Lung (tissue), 12 donors: Measurements from ENCODE around the gene FBXL16. TPM values are rescaled to one million over a fixed set of nuclear protein-coding genes. Genes with fewer than 3 reads are reported as not detected.
A peak's percentile ranks its signal among the peaks of the same experiment; 100 is the strongest.

Experiments used
- ATAC-seq: fragments of 200-7000 bp; cut with Tn5 transposase; one replicate; pipeline ENCODE4 v1.9.1; 2020; ENCODE audit warnings: moderate number of reproducible peaks; ENCODE audit not compliant: insufficient read depth, low FRiP score
- DNase-seq, 3 donors: peaks; one replicate each; pipeline ENCODE4 v3.0.0-alpha.2; 2013 to 2017
- H3K27ac ChIP-seq, 2 donors: one replicate each; pipeline ENCODE4 v1.5.1; 2013; ENCODE audit warnings: mild to moderate bottlenecking in 2 of 2, moderate library complexity in 2 of 2, control low read depth in 1 of 2, inconsistent platforms in 1 of 2, low read depth in 1 of 2, low read length in 1 of 2
- H3K27me3 ChIP-seq, 3 donors: one replicate each; pipeline ENCODE4 v1.5.1; 2013; ENCODE audit warnings: low read length in 2 of 3; ENCODE audit not compliant: control insufficient read depth in 3 of 3, insufficient read depth in 3 of 3
- H3K36me3 ChIP-seq, 4 donors: one replicate each; pipeline ENCODE4 v1.5.1; 2013; ENCODE audit warnings: low read length in 4 of 4, mild to moderate bottlenecking in 1 of 4, moderate library complexity in 1 of 4; ENCODE audit not compliant: control insufficient read depth in 4 of 4, insufficient read depth in 4 of 4
- H3K4me1 ChIP-seq, 5 donors: one replicate each; pipeline ENCODE4 v1.5.1; 2013; ENCODE audit warnings: low read length in 5 of 5, mild to moderate bottlenecking in 2 of 5, moderate library complexity in 1 of 5; ENCODE audit not compliant: control insufficient read depth in 5 of 5, insufficient read depth in 5 of 5
- H3K4me3 ChIP-seq: one replicate; pipeline ENCODE4 v1.5.1; 2013; ENCODE audit warnings: mild to moderate bottlenecking, control low read depth, moderate library complexity
- H3K9ac ChIP-seq, 2 donors: one replicate each; pipeline ENCODE4 v1.5.1; 2013; ENCODE audit warnings: low read length in 2 of 2, control low read depth in 1 of 2; ENCODE audit not compliant: insufficient read depth in 1 of 2
- H3K9me3 ChIP-seq, 4 donors: one replicate each; pipeline ENCODE4 v1.5.1; 2013; ENCODE audit warnings: low read length in 3 of 4, mild to moderate bottlenecking in 1 of 4, moderate library complexity in 1 of 4; ENCODE audit not compliant: control insufficient read depth in 4 of 4, insufficient read depth in 3 of 4
- CTCF ChIP-seq: IDR thresholded peaks from 2 replicates; pipeline ENCODE4 v1.5.1; 2012; ENCODE audit warnings: mild to moderate bottlenecking; ENCODE audit errors: control extremely low read depth, extremely low read depth
- whole genome bisulfite sequencing, 2 donors: extraction: QIAGEN DNeasy Blood & Tissue Kit; methylation state at CpG; one replicate each; pipeline ENCODE4 v1.1.7; 2013; 5-methylcytosine and 5-hydroxymethylcytosine counted together
- polyA plus RNA-seq, 2 donors: library from polyadenylated mRNA; stranded (reverse); fragments of 200-250 nt; gene quantifications; one replicate each; pipeline ENCODE4 v1.2.1, GENCODE V29; 2013
- total RNA-seq, 2 donors: library from RNA; depleted of rRNA in 1 of 2; stranded (reverse); fragments of >200 nt in 1 of 2; gene quantifications; one replicate each; pipeline ENCODE4 v1.2.1, GENCODE V29; 2014 to 2021
- donor health status: control.
- donor health status: control.
- donor health status: Bipolar disorder and iron deficiency.
- donor health status: healthy.
- donor health status: DM: yes; HTN: yes; CAD: no.

FBXL16 gene
- total and polyA plus RNA-seq, 4 donors: 0.14 to 7.4 (median 2.9) TPM

GRCh38 chr16:648071-648780 is 57.4 kb downstream of the FBXL16 start:
- WGBS, 2 donors: 27 to 32% methylated on average over 24 of the region's 24 CpGs
- Histone ChIP-seq H3K9ac (peak overlapping the region; percentile 73 to 78), H3K36me3 (peaks cover 0 to 7% (median under 1%) of the 10 kb centered on the region in 4 donors), H3K4me3 (peak overlapping the region; percentile 72), H3K4me1 (peaks cover 0 to 21% (median 8%) of the 10 kb centered on the region in 5 donors), H3K9me3 (no peaks in the 10 kb centered on the region), H3K27me3 (peaks cover 0 to 1% (median 0%) of the 10 kb centered on the region in 3 donors), H3K27ac (peak overlapping the region; percentile 83 to 94)
- no peak for ATAC-seq
- no peak for DNase-seq
- TF ChIP-seq CTCF: no peak

- H3K27ac ChIP-seq: peak overlapping the region in 1 of 2 donors; percentile 20
- no peak overlapping the region for H3K4me3 ChIP-seq
- H3K4me1 ChIP-seq: peaks cover 0 to 30% (median 8%) of the 10 kb centered on the region in 5 donors
- no peak for TF ChIP-seq CTCF
- H3K27me3 ChIP-seq: peaks cover 0 to 3% (median 0%) of the 10 kb centered on the region in 3 donors
- H3K9me3 ChIP-seq: no peaks in the 10 kb centered on the region
- H3K9ac ChIP-seq: no peak overlapping the region
- DNase-seq (no peak), ATAC-seq (no peak)
- 85 to 86% methylated on average over 25 of the region's 25 CpGs for WGBS, 2 donors
- peaks cover 0 to 7% (median under 1%) of the 10 kb centered on the region in 4 donors for H3K36me3 ChIP-seq
Observed at GRCh38 chr16:647173-647902, 58.3 kb downstream of the FBXL16 start.

GRCh38 chr16:646679-647172 is 58.9 kb downstream of the FBXL16 start:
- WGBS, 2 donors: 87 to 91% methylated on average over 22 of the region's 22 CpGs
- H3K9me3 ChIP-seq: no peaks in the 10 kb centered on the region
- H3K27me3 ChIP-seq: peaks cover 0 to 3% (median 0%) of the 10 kb centered on the region in 3 donors
- DNase-seq (no peak), ATAC-seq (no peak)
- TF ChIP-seq CTCF: no peak
- no peak overlapping the region for H3K9ac ChIP-seq
- H3K4me3 ChIP-seq: no peak overlapping the region
- peak overlapping the region in 1 of 2 donors; percentile 50 for H3K27ac ChIP-seq
- peaks cover 0 to 4% (median under 1%) of the 10 kb centered on the region in 4 donors for H3K36me3 ChIP-seq
- peaks cover 0 to 31% (median 8%) of the 10 kb centered on the region in 5 donors for H3K4me1 ChIP-seq
